Lower leg skin (tissue), 3 donors: Measurements from ENCODE around the gene TPSG1.
"Not testable (repeated sequence)": the region's sequence is repeated elsewhere in the genome, so short reads cannot be mapped to it uniquely, and the experiment has no call there.

Experiments
- POLR2A ChIP-seq, 2 donors: fragments of 450-650 bp; IDR thresholded peaks; one replicate each; pipeline ENCODE4 v1.6.1; 2016 to 2017; ENCODE audit warnings: antibody characterized with exemption in 2 of 2, mild to moderate bottlenecking in 1 of 2, moderate library complexity in 1 of 2
- TF ChIP-seq, protein P1 (sequence below), 3 donors: fragments of 450-650 bp; IDR thresholded peaks; one replicate each; pipeline ENCODE4 v1.5.1; 2016; ENCODE audit warnings: antibody characterized with exemption in 3 of 3, mild to moderate bottlenecking in 3 of 3, moderate library complexity in 2 of 3

GRCh38 chr16:1271724-1272413 is 46.8 kb upstream of the TPSG1 start:
- not testable (repeated sequence) for TF ChIP-seq POLR2A (IDR thresholded peaks at IDR 0.05)
- TF ChIP-seq, protein P1, sequence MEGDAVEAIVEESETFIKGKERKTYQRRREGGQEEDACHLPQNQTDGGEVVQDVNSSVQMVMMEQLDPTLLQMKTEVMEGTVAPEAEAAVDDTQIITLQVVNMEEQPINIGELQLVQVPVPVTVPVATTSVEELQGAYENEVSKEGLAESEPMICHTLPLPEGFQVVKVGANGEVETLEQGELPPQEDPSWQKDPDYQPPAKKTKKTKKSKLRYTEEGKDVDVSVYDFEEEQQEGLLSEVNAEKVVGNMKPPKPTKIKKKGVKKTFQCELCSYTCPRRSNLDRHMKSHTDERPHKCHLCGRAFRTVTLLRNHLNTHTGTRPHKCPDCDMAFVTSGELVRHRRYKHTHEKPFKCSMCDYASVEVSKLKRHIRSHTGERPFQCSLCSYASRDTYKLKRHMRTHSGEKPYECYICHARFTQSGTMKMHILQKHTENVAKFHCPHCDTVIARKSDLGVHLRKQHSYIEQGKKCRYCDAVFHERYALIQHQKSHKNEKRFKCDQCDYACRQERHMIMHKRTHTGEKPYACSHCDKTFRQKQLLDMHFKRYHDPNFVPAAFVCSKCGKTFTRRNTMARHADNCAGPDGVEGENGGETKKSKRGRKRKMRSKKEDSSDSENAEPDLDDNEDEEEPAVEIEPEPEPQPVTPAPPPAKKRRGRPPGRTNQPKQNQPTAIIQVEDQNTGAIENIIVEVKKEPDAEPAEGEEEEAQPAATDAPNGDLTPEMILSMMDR (IDR thresholded peaks at IDR 0.05), result not testable (repeated sequence)
